T-helper 2 cell treated with Interferon-gamma antibody and Interleukin-4, amounts not matched to agents 100 ng/mL and 5 ng/mL, for 36 hours (primary cell): ENCODE data around the gene SESTD1. TPM values are rescaled to one million over a fixed set of nuclear protein-coding genes. Genes with fewer than 3 reads are reported as not detected.
"Not testable (repeated sequence)": the region's sequence is repeated elsewhere in the genome, so short reads cannot be mapped to it uniquely, and the experiment has no call there.

ENCODE experiments used
- intact Hi-C: fragments of 100-400 bp; cut with micrococcal nuclease; formaldehyde crosslinking; loops from one replicate; pipeline ENCODE4 v1.15.1; 2023
- total RNA-seq: library from RNA; stranded (reverse); gene quantifications from 2 replicates; pipeline ENCODE4 v1.2.3, GENCODE V29; 2022

Gene SESTD1
- total RNA-seq, 1 donor from 2014 or later: 11.4 TPM

DNA sequence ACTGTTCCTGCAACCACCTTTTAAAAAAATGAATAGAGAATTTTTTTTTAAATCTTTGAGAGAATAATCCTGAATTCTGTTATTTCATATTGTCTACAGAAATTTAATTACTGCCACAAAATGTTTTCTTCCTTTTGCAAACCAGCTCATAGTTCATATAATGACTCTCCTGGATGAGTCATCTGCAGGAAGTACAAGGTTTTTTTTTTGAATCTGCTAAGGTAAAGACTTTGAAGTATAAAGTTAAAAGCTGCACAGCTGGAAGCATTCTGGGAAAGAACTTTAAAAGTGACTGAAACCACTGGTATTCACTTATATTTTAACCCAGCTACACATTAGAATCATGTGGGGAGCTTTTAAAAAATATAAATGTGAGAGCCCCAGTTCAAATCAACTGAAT lies 25.4 kb downstream of the SESTD1 start:
- intact Hi-C loops: loop anchor here (2.0 kb wide), 1 partner anchor 14 kb away; no protein-coding TSS in a partner anchor

DNA sequence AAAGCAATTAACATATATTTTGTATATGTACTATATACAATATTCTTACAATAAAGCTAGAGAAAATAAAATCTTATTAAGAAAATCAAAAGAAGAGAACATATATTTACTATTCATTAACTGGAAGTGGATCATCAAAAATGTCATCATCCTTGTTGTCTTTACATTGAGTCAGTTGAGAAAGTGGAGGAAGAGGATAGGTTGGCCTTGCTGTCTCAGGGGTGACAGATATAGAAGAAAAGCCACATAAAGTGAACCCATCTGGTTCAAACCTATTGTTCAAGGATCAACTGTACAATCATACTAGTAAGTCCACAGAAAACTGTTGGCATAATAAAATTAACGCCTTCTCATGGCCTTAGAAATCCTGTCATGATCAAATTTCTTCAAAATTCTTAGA lies 26.6 kb downstream of the SESTD1 start:
- intact Hi-C loops: loop anchor here (2.0 kb wide), 1 partner anchor 15 kb away; no protein-coding TSS in a partner anchor

DNA sequence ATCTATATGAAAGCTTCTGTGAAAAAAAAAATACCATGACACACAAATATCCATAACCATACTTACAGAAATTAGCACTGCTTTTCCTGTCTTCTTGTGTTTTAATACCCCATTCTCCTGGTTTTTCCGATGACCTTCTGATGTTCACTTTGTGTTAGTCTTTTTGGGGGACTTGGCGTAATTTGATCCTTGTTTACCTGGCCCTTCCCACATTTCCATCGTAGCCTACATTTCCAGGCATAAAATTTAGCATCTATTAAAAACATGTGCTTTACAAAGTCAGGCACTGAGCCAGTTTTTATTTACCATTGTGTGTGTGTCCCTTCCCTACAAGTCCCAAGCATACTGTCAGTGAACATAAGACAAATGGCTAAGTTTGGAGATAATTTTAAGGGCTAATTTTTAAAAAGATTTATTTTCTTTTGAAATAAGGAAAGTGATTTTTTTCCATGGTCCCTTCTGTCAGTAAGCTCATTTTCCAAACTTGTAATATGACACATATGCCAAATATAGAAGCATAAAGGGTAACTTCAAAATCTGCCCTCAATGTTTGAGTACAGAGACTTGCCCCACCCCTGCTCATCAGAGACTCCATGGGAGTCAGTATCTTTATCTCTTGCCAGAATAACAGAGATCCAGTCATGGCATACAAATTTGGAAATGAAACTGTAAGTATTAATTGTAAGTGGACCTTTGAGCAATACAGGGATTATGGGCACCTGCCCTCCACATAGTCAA lies 27.3 kb downstream of the SESTD1 start:
- intact Hi-C loops: no loop called here

DNA sequence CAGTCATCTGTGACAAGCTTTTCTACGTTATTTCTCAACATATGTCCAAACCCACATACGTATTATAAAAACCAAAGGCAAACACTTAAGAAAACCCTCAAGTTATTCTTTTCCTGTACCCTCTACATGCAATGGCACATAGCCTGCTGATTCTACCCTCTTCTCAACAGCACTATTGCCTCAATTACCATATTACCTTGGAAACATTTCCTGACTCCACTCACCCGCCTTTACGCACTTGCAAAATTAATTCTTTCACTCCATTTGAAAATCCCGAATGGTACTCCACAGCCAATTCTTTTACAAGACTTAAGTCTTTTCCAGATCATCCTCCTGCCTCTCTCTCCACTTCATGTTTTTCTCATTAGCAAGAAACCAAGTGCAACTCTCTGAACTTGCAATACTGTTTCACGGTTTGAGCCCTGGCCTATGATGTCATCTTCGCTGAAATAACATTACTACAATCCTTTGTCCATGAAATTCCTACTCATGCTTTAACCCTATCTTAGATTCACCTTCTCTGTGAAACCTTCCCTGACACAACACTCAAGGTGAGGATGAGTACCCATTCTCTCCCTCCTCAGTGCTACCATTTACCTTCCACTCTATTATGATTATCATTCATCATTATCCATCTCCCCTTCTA lies 29.0 kb downstream of the SESTD1 start:
- intact Hi-C loops: no loop called here

DNA sequence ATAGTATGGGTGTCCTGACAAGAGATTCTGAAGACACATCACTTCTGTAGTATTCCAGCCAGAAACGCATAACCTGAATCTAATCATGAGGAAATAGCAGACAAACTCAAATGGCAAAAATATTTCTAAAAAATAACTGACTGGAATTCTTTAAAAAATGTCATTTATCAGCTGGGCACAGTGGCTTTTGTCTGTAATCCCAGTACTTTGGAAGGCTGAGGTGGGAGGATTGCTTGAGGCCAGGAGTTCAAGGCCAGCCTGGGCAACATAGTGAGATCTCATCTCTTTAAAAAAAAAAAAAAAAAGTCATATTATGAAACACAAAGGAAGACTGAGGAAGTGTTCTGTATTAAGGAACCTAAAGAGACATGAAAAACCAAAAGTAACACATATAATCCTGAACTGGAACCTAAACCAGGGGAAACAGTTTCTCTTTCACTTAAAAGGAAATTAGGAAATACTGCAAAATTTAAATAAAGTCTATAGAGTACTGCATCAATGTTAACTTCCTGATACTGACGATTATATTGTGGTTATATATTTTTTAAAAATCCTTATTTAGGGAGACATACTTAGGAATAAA lies 29.9 kb downstream of the SESTD1 start:
- intact Hi-C loops: loop anchor here (5.0 kb wide), 1 partner anchor 33 kb away; no protein-coding TSS in a partner anchor

DNA sequence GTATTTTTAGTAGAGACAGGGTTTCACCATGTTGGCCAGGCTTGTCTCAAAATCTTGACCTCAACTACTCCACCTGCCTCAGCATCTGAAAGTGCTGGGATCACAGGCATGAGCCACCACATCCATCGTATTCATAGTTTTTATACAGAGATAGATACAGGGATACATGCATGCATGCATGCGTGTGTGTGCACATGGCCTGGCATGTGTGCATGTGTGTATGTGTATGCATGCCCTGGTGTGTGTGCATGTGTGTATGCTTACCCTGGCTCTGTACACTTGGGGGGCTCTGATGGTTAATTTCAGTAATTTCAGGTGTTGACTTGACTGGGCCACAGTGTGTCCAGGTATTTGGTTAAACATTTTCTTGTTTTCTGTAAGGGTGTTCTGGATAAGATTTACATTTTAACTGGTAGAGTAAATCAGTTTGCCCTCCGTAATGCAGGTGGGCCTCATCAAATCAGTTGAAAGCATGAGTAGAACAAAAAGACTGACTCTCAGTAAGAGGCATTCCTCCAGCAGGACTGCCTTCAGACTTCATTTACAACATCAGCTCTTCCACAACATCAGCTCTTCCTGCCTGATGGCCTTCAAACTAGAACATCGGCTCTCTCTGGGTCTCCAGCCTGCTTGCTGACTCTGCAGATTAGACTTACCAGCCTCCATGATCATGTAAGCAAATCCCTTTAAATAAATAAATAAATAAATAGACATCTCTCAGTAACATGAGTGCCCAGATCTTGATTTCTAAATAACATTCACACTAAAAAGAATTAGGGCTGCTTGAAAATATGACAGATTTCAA lies 30.8 kb downstream of the SESTD1 start:
- intact Hi-C loops: loop anchor here (5.0 kb wide), 1 partner anchor 33 kb away; no protein-coding TSS in a partner anchor

DNA sequence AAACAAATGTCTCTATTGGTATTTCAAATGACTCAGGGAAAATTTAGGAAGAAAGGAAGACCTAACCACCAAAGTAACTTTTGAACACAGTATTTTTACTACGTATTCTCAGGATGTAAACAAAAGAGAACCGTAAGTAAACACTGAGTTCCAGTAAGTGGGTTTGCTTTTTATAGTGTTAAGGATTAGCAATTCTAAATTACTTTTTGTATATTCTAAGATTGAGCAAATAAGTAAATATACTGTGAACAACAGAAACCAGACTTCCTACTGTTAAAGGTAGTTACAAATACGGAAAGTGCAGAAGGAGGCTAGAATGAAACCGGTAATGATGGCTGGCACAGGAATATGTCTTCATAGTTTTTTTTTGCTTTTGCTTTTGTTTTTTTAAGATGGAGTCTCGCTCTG lies 31.5 kb downstream of the SESTD1 start:
- intact Hi-C loops: loop anchor here (5.0 kb wide), 1 partner anchor 34 kb away; no protein-coding TSS in a partner anchor

DNA sequence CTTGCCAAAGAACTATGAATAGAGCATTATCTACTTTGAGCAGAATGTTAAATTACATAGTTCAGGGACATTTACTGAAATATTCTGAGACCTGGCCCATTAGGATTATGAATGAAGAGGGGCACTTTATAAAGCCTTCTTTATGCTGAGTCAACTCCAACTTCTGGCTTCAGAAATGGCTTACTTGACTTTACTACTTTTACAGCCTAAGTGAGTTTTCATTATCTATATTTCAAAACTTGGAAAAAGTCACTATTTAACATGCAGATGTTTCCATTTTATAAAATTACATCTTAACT lies 37.7 kb downstream of the SESTD1 start:
- intact Hi-C loops: no loop called here

DNA sequence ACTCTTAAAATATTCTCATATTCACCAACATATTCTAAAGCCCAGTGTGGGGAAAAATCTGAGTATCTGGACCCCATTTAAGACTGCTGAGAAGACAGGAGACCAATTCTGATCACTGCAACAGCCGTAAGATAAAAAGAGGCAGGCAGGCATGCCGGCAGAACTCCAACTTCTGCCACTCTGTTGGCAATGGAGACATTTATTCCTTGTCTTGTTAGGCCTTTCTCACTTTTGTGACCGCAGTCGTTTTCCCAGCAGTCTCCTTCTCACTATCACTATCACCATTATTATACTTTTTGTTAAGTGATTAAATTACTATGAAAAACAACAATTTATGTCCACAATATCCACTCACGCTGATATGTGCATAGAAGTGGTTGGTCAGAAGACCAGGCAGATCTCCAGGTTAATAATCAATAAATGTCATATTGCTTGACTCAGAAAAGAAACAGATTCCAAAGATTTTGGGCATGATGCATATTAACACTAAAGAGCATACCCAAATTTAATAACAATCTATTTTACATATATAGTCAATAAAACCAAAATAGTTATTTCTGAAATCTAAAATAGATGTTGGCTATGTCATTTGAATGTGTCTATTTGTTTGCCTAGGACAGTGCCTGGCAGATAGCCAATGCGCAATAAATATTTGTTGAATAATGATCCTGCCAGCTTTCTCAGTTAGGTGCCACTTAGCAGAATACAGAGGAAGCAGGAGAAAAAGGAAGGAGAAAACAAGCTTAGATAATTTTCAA lies 38.2 kb downstream of the SESTD1 start:
- intact Hi-C loops: no loop called here

DNA sequence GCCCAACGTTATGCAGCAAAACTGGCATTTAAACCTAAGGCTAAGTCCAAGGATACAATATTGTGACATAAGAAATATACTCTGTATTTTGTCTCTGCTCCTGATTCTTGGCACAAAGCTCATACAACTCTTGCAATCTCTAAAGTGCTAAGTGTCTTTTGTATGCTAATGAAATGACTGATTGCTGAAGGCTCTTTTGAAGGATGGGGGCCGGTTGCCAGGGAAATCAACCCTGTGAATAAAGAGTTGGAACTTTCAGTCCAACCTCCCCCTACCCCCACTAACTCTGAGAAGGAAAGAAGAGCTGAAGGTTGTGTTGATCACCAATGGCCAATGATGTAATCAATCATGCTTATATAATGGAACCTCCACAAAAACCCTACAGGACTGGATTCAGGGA lies 40.3 kb downstream of the SESTD1 start:
- intact Hi-C loops: no loop called here

DNA sequence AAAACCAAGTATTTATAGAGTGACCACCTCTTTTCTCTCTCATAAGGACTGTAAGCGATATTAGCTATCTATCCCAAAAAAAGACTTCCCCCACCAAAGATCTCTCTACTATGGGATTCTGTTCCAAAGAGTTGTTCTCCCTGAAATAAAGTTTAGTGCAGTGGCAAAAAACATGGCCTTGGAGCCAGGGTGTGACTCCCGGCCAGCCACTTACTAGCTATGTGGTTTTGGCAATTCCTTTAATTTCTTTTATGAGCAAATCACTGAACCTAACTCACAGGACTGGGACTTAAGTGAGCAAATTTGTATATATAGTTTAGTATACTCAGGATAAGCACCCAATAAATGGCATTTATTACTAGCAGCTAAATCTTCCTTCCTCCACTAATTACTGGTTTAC lies 42.6 kb downstream of the SESTD1 start:
- intact Hi-C loops: no loop called here

DNA sequence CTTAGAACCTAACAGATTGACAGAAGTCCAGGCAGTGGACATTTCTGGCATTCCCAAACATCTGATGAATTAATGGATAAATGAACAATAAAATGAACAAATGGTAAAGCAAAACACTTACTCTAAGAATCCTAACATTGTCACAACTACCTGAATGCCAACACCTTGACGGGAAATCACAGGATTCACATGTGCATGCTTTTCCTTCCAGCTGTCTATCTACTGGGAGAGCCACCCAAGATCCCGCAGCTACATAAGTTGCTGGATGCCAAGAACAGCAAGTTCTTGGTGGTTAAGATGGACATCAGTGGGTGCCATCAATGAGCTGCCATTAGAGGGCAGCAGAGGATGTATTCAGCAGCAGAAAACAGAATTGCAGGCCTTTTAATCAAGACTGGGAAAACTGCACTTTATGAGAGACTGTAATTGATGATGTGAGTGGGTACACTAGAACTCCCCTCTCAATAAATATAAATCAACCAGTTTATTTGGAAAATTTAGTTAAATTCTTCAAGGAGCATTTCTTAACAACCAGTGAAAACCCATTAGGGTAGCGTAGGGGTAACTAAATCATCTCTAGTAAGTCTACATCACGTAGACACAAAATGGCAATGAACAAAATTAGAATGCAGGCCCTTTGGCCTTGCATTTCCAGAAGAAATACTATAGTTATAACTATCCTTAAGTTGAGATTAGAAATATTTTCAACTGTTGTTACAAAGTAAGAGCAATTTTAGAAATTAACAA lies 45.6 kb downstream of the SESTD1 start:
- intact Hi-C loops: loop anchor here (1.0 to 10.0 kb wide), 5 partner anchors 43 to 532 kb away; partner anchors contain the start of gene SESTD1

DNA sequence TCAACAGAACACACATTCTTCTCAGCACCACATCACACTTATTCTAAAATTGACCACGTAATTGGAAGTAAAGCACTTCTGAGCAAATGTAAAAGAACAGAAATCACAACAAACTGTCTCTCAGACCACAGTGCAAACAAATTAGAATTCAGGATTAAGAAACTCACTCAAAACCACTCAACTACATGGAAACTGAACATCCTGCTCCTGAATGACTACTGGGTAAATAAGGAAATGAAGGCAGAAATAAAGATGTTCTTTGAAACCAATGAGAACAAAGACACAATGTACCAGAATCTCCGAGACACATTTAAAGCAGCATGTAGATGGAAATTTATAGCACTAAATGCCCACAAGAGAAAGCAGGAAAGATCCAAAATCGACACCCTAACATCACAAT lies 50.0 kb downstream of the SESTD1 start:
- intact Hi-C loops: loop anchor here (5.0 to 10.0 kb wide), 2 partner anchors 48 to 200 kb away; partner anchors contain the start of gene SESTD1

DNA sequence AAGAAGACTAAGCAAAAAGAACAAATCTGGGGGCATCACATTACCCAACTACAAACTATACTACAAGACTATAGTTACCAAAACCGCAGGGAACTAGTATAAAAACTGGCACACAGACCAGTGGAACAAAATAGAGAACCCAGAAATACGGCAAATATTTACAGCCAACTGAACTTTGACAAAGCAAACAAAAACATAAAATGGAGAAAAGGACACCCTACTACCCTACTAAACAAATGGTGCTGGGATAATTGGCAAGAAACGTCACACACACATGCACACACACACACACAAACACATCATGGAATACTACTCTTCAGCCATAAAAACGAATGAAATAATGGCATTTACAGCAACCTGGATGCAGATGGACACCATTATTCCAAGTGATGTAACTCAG lies 53.3 kb downstream of the SESTD1 start:
- intact Hi-C loops: loop anchor here (10.0 kb wide), 1 partner anchor 203 kb away; no protein-coding TSS in a partner anchor

DNA sequence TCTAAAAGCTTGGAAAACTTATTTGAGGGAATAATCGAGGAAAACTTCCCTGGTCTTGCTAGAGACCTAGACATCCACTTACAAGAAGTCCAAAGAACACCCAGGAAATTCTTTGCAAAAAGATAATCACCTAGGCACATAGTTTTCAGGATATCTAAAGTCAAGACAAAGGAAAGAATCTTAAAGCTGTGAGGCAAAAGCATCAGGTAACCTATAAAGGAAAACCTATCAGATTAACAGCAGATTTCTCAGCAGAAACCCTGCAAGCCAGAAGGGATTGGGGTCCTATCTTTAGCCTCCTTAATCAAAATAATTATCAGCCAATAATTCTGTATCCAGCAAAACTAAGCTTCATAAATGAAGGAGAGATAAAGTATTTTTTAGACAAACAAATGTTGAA lies 56.4 kb downstream of the SESTD1 start:
- intact Hi-C loops: not testable (repeated sequence)

DNA sequence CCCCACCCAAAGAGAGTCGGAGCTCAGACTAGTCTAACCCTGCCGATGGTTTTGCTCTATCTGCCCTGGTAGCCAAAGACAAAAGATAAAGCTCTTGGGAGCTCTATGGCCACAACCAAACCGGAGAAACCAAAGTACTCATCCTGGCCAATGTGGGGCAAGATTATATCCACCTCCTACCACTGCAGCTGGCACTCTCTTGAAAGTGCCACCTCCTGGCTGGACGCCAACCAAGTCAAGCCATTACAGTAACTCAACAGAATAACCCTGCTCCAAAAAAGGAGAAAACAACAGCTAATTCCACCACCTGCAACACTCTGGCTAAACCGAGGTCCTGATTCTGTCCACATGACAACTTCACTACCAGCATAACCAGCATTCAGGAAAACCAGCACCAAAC lies 57.6 kb downstream of the SESTD1 start:
- intact Hi-C loops: no loop called here

DNA sequence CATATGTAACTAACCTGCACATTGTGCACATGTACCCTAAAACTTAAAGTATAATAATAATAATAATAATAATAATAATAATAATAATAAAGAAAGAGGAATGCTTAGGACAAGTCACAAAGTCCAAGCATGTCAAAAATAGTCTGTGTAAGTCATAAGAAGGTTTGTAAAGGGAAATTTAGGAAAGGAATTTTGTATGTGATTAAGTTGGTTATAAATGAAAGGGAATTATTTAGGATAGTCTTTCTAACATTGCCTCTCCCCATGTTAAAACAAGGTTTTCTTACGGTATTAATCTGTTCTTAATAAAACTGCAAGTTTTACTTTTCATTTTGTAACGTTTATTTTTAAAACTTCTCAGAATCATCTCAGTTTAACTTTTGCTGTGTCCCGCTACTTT lies 62.8 kb downstream of the SESTD1 start:
- intact Hi-C loops: no loop called here

DNA sequence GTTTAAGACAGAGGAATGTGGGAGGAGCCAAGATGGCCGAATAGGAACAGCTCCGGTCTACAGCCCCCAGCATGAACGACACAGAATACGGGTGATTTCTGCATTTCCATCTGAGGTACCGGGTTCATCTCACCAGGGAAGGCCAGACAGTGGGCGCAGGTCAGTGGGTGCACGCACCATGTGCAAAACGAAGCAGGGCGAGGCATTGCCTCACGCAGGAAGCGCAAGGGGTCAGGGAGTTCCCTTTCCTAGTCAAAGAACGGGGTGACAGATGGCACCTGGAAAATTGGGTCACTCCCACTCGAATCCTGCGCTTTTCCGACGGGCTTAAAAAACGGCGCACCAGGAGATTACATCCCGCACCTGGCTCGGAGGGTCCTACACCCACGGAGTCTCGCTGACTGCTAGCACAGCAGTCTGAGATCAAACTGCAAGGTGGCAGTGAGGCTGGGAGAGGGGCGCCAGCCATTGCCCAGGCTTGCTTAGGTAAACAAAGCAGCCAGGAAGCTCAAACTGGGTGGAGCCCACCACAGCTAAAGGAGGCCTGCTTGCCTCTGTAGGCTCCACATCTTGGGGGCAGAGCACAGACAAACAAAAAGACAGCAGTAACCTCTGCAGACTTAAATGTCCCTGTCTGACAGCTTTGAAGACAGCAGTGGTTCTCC lies 68.6 kb downstream of the SESTD1 start:
- intact Hi-C loops: not testable (repeated sequence)

DNA sequence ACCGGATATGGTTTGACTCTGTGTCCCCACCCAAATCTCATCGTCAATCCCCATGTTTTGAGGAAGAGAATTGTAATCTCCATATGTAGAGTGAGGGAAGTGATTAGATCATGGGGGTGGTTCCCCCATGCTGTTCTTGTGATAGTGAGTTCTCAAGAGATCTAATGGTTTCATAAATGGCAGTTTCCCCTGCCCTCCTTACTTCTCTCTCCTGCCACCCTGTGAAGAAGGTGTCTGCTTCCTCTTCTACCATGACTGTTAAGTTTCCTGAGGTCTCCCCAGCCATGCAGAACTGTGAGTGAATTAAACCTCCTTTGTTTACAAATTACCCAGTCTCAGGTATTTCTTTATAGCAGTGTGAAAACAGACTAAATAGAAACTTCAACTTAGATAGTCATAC lies 69.5 kb downstream of the SESTD1 start:
- intact Hi-C loops: no loop called here
